Nephron (organoid): ENCODE results near the gene GFI1.

Source experiments
- H3K27ac Mint-ChIP-seq, 3 experiments: 2 replicates each; pipeline ENCODE4 v1.8.0; 2020; ENCODE audit warnings: mixed read lengths in 3 of 3, mild to moderate bottlenecking in 2 of 3, moderate library complexity in 1 of 3
- H3K27me3 Mint-ChIP-seq: 2 replicates; pipeline ENCODE4 v1.8.0; 2021; ENCODE audit warnings: low read depth, mild to moderate bottlenecking, moderate library complexity, mixed read lengths
- H3K36me3 Mint-ChIP-seq: 2 replicates; pipeline ENCODE4 v1.8.0; 2020; ENCODE audit warnings: low read depth, mixed read lengths
- H3K4me1 Mint-ChIP-seq: 2 replicates; pipeline ENCODE4 v1.8.0; 2020; ENCODE audit warnings: mixed read lengths
- H3K4me3 Mint-ChIP-seq, 3 experiments: 2 replicates each; pipeline ENCODE4 v1.8.0; 2020; ENCODE audit warnings: mild to moderate bottlenecking in 3 of 3, mixed read lengths in 3 of 3, moderate library complexity in 2 of 3
- H3K9me3 Mint-ChIP-seq: 2 replicates; pipeline ENCODE4 v1.8.0; 2020; ENCODE audit warnings: mixed read lengths
- CTCF ChIP-seq, 3 experiments: fragments of 200-600 bp; sonication (generic); IDR thresholded peaks; one replicate each; pipeline ENCODE4 v1.5.0; 2021; ENCODE audit warnings: antibody characterized with exemption in 3 of 3; ENCODE audit not compliant: unreplicated experiment in 3 of 3

GFI1 gene

DNA sequence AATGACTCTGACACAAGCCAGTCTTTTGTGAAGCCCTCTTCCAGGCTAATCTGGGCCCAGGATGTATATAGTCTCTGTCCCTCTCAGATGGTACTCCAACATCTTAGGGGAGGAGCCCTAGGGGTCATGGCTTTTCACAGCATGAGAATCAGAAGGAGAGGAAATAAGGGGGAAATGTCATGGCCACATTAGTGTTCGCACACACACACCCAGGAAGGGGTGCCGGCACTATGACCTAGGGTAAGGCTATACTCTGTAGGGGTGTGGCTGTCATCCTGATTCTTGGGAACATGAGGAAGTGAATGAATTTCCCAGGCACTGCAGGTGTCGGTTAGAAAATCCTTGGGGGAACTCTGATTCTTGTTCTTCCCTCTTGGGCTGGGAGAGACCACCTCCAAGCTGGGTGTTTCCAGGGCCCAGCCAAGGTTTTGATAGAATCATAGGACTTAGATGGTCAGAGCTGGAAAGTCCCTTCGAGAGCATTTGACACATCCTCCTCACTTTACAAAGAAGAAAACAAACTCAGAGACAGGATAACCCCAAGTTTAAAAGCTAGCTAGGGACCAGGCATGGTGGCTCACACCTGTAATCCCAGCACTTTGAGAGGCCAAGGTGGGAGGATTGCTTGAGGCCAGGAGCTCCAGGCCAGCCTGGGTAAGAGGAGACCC lies 22.0 kb downstream of the GFI1 start:
- H3K9me3 Mint-ChIP-seq, result no peaks in the 10 kb centered on the region
- H3K36me3 Mint-ChIP-seq, result no peaks in the 10 kb centered on the region
- no peak overlapping the region for H3K27ac Mint-ChIP-seq
- no peak overlapping the region for H3K4me3 Mint-ChIP-seq
- H3K4me1 Mint-ChIP-seq, result no peaks in the 10 kb centered on the region
- H3K27me3 Mint-ChIP-seq, result no peaks in the 10 kb centered on the region
- no peak for TF ChIP-seq CTCF (IDR thresholded peaks at IDR 0.05; ENCODE audit: unreplicated experiment in 3 of 3)

DNA sequence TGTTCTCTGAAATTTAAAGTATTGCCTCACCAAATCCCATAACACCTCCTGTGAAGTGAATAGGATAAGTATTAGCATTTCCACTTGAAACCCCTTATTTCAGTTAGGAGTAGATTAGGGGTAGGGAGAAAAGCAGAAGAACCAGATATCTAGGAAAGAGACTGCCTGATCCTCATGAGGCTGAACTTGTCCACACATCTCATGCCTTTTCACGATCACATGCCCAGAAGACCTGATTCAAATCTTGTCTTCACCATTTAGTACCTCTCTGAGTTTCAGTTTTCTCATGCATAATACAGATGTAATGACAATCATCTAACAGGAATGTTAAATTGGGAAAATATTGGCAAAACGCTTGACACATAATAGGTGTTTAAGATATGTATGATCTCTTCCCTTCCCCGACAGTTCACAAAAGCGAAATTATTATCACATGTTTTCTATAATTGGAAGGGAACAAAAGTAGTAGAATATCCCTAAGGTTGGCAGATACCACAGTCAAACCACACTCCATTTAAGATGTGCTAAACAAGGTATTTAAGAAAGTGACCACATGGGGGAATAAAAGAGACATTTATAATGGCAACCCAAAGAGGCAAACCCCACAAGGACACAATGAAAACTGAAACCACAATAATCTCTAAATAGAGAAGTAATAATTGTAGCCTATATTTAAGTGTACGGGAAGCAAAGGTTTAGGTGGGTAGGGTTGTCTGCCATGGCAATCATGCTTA lies 25.2 kb downstream of the GFI1 start:
- no peak overlapping the region for H3K27ac Mint-ChIP-seq

DNA sequence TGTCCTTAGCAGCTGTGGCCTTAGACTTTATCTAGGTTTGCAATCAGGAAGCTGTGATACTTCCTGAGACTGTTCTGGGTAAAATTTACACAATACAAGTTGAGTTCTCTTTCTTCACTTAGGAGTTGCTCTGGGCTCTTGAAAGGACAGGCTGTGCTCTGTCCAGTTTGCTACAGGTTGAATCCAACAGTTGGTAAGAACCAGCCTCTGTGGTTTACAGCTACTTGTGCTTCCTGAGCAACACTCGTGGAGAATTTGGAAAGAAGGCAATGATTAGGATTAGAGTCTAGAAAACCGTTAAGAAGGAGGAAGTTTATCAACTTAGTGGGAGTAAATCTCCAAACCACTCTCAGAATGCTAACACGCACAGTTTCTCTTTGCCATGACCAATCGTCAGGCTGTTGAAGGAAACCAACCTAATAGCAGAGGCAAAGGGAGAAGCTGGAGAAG lies 26.8 kb downstream of the GFI1 start:
- H3K4me3 Mint-ChIP-seq, result no peak overlapping the region
- no peak overlapping the region for H3K27ac Mint-ChIP-seq
- TF ChIP-seq CTCF (IDR thresholded peaks at IDR 0.05; ENCODE audit: unreplicated experiment in 3 of 3), result no peak
- no peaks in the 10 kb centered on the region for H3K4me1 Mint-ChIP-seq
- no peaks in the 10 kb centered on the region for H3K27me3 Mint-ChIP-seq
- no peaks in the 10 kb centered on the region for H3K36me3 Mint-ChIP-seq
- H3K9me3 Mint-ChIP-seq, result no peaks in the 10 kb centered on the region

More for the DNA sequence above, 25.2 kb downstream of the GFI1 start:
- Mint-ChIP-seq H3K27me3 (no peaks in the 10 kb centered on the region), H3K4me1 (no peaks in the 10 kb centered on the region), H3K4me3 (no peak overlapping the region), H3K36me3 (no peaks in the 10 kb centered on the region), H3K9me3 (no peaks in the 10 kb centered on the region)
- no peak for TF ChIP-seq CTCF (IDR thresholded peaks at IDR 0.05; ENCODE audit: unreplicated experiment in 3 of 3)

- H3K36me3 Mint-ChIP-seq, result no peaks in the 10 kb centered on the region
- no peaks in the 10 kb centered on the region for H3K27me3 Mint-ChIP-seq
- no peak overlapping the region for H3K27ac Mint-ChIP-seq
- no peaks in the 10 kb centered on the region for H3K9me3 Mint-ChIP-seq
- no peaks in the 10 kb centered on the region for H3K4me1 Mint-ChIP-seq
- no peak for TF ChIP-seq CTCF (IDR thresholded peaks at IDR 0.05; ENCODE audit: unreplicated experiment in 3 of 3)
- no peak overlapping the region for H3K4me3 Mint-ChIP-seq
Observed at GRCh38 chr1:92458146-92458545, 28.6 kb downstream of the GFI1 start.

- H3K36me3 Mint-ChIP-seq, result no peaks in the 10 kb centered on the region
- no peak overlapping the region for H3K4me3 Mint-ChIP-seq
- no peaks in the 10 kb centered on the region for H3K27me3 Mint-ChIP-seq
- H3K27ac Mint-ChIP-seq, result no peak overlapping the region
- no peaks in the 10 kb centered on the region for H3K4me1 Mint-ChIP-seq
- TF ChIP-seq CTCF (IDR thresholded peaks at IDR 0.05; ENCODE audit: unreplicated experiment in 3 of 3), result no peak
- peaks cover 6% of the 10 kb centered on the region for H3K9me3 Mint-ChIP-seq
Observed at GRCh38 chr1:92447976-92448375, 38.7 kb downstream of the GFI1 start.
